T1000 (cell line): ENCODE results near the gene PERM1.
A peak's percentile ranks its signal among the peaks of the same experiment; 100 is the strongest.
"Not testable (repeated sequence)": the region's sequence is repeated elsewhere in the genome, so short reads cannot be mapped to it uniquely, and the experiment has no call there.

Source experiments
- DNase-seq: peaks from one replicate; lab custom pipeline; 2025; ENCODE audit warnings: mixed read lengths; lab: John Stamatoyannopoulos, UW

Gene PERM1

DNA sequence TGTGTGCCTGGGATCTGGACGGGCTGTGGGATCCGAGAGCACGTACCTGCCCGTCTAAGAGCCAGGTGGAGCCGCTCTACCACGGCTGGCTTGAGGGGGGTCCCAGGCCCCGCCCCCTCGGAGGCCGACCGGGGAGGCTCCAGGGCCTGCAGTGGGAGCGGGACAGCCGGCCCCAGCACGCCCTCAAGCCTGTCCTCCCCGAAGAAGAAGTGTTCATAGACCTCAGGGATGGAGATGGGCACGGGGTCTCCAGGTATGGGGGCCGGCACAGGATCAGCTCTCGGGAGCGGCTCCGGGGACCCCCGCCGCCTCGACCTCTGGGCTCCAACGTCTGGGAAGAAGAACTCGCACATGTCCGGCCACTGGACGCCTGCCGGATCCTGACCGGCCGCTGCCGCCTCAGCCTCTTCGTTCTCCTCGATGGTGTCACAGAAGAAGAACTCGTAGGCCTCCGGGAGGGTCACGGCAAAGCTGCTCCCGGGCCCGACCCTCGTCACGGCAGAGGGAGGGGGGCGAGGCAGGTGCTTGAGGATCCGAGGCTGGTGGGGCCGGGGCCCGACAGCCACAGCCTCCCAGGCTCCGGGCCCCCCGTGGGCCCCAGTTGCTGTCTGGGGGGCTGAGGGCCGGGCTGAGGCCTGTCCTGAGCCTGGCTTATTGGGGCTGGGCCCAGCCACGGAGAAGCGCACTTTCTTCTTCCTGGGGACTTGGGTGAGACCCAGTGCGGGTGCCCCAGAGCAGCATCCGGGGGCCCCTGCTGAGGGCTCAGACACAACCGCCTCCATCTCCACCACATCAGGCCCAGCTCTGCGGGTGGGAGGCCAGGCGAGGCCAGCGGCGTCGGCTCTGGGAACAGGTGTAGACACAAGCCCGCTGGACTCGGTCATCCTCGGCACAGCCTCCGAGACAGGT lies 2.8 kb downstream of the PERM1 start:
- no peak for DNase-seq

DNA sequence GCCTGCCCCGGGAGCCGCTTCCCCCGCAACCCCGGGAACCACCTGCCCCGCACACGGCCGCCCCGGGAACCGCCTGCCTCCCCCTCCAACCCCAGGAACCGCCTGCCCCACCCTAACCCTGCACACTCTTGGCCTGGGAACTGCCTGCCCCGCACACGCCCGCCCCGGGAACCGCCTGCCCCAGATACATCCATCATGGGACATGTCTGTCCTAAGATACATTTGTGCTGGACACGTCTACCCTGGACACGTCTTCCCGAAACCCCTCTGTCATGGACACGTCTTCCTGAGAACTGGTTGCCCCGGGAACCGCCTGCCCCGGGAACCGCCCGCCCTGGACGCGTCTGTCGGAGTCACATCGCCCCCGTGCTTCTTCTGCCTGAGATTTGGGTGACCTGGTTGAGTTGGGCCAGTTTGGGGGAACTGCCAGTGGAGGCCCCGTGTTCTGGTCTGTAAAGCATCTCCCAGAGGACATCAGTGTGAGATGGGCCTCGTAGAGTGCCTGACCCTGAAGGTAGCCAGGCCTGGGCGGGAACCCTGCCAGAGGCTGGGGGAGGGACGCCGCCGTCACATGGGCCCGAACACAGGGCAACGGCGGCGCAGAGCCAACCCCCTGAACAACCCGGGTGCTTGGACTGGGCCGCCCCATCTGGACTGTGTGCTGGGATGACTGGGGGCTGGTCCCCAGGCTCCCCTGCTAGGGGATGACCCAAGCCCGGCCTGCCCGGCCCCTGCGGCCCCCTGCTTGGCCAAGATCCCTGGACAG lies 3.6 kb downstream of the PERM1 start:
- DNase-seq, result no peak

DNA sequence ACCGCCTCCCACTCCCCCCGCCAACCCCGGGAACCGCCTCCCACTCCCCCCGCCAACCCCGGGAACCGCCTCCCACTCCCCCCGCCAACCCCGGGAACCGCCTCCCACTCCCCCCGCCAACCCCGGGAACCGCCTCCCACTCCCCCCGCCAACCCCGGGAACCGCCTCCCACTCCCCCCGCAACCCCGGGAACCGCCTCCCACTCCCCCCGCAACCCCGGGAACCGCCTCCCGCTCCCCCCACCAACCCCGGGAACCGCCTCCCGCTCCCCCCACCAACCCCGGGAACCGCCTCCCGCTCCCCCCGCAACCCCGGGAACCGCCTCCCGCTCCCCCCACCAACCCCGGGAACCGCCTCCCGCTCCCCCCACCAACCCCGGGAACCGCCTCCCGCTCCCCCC lies 5.1 kb downstream of the PERM1 start:
- not testable (repeated sequence) for DNase-seq

DNA sequence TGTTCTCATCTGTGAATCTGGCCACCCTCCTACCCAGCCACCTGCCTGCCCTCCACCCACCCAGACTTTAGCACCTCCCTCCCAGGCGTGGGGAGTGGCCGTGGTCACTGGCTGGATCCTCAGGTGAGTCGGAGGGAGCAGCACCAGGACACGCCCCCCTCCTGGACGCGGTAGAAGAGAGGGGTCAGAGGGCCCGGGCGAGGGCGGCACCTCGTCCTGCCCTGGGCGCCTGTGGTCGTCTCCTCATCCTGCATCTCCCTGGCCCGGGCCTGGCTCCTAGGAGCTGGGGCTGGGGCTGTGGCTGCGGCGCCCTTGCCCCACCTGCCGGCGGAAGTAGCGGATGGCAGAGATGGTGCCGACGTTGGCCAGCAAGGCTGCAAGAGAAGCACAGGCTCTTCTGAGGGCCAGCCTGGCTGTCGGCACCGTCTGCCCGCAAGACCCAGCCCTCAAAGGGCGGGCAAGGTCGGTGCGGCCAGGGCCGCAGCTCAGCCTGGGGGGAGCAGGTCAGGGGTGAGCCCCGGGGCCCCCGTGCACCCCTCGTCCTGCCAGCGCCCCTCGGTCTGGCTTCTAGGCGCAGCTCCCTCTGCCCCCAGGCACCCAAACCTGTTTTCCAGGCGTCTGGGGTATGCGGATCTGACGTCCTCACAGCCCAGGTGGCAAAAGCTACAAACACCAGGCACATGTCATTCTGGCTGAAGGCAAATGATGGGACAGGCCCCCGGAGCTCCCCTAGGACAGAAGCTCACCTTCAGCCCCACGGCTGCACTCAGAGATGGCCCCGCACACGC lies 5.8 kb downstream of the PERM1 start:
- DNase-seq, result peak; percentile 62

DNA sequence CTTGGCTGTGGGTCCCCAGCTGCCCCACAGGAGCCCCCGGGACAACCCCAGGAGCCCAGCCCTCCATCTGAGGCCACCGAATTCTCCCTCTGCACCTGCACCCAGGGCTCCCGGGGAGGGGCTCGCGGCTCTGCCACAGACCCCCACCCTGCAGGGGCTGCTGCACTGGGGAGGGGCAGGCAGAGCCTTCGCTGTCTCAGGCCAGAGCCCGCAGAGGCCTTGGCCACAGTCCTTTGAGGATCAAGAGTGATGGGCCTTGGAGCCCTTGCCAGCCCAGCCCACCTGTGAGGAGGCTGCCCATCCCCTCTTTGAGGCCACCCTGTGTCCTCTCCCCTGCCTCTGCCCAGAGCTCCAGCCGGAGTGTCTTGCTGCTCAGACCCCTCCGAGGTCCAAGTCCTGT lies 6.5 kb downstream of the PERM1 start:
- DNase-seq, result no peak

DNA sequence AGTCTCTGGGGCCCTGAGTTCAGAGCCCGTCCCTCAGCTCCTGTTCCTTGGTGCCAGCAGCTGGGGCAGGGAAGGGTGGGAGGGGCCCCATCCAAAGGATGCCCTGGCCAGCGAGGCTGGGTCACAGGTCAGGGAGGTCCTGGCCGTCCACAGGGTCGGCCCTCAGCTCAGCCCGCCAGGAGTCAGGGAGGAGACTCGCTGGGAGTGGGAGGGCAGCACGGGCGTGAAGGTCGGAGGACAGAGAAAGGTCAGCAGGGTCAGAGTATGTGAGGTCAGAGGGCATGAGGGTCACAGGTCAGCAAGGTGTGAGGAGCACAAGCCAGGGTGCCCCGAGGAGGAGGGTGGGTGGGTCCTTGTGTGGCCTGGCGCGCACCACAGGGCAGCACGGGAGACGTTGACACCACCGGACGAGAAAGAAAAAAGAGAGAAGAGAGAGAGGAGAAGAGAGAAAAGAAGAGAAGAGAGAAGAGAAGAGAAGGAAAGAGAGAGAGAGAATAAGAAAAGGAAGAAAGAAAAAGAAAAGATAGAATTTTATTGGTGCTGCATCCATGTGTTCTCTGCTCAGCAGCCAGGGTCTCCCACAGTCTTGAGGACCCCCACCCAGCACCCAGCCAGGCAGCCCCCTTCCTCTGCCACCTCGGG lies 7.1 kb downstream of the PERM1 start:
- DNase-seq, result no peak

DNA sequence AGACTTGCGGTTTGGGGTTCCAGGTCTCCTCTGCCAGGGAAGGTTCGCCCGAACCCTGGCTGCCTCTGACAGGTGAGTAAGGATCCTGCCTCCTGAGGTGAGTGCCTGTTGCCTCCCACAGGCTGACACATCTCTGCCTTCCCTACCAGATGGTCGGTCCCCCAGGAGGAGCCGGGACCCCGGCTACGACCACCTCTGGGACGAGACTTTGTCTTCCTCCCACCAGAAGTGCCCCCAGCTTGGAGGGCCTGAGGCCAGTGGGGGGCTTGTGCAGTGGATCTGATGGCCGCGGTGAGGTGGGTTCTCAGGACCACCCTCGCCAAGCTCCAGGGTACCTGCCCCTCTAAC lies 7.6 kb downstream of the PERM1 start:
- DNase-seq, result no peak

DNA sequence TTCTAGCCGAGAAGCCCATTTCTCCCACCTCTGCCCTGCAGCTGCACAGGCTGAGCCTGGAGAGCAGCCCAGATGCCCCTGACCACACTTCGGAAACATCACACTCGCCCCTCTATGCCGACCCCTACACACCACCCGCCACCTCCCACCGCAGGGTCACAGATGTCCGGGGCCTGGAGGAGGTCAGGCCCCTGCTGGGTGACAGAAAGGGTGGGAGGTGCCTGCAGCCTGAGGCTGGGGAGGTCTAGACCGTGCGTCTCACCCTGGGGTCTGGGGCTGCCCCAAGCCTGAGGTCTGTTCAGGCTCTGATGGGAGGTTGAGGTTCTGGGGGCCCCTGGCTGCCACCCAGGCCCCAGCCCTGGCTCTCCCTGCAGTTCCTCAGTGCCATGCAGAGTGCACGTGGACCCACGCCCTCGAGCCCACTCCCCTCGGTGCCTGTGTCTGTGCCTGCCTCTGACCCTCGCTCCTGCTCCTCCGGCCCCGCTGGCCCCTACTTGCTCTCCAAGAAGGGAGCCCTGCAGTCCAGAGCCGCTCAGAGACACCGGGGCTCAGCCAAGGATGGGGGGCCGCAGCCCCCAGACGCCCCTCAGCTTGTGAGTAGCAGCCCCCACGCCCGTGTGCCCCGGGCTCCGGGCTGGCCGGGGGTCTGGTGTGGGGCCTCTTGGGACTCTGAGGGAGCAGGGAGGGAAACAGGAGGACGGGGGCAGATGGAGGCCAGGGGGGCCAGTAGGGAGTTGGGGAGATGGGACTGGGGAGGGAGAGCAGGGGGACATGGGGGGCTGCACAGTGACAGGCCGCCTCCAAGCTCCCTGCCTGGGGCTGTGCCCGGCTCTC lies 8.2 kb downstream of the PERM1 start:
- no peak for DNase-seq

DNA sequence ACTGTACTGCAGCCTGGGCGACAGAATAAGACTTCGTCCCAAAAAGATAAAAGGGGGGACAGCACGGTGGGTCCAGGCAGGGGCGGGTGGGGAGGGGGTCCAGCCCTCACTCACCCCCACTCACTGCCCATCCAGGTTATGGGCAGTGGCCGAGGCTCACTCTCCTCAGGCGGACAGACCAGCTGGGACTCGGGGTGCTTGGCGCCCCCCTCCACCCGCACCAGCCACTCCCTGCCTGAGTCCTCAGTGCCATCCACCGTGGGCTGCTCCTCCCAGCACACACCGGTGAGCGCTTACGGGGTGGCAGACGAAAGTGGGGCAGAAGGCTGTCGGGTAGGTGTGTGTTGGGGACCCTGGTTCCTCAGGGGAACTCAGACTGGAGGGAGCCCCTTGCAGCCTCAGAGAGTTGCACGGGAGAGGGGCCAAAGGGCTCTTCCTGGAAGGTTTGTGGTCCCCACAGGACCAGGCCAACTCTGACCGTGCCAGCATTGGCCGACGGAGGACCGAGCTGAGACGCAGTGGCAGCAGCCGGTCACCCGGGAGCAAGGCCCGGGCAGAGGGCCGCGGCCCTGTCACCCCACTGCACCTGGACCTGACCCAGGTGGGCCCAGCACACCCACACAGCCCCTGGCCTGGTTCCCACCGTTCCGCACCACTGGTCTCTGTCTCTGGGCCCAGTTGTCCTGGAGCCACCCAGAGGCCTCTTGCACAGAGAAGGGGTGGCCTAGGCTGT lies 9.0 kb downstream of the PERM1 start:
- no peak for DNase-seq

DNA sequence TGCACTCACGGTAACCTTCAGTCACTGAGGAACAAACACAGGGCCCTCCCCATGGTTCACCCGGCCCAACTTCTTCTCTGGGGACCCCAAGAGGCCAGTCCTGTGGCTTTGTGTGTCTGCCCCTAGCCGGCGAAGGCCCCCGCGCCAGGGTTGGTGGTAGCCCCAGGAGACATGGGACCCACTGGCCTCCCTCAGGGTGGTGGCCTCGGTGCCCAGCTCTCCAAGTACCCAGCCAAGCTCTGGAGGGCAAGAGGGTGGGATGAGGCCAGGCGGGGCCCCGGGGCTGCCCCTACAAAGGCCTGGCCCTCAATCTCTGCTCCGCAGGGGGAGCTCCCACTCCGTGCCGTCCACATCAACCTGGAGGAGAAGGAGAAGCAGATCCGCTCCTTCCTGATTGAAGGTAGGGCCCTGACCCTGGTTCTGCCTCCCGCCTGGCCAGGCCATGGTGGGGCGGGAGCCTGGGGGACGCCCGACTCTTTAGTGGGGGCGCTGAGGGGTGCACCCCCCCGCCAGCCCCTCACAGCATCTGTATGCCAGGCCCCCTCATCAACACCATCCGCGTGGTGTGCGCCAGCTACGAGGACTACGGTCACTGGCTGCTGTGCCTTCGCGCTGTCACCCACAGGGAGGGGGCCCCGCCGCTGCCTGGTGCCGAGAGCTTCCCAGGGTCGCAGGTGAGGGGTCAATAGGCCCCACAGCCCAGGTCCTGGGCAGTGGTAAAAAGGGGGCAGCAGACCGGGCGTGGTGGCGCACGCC lies 10.0 kb downstream of the PERM1 start:
- no peak for DNase-seq

DNA sequence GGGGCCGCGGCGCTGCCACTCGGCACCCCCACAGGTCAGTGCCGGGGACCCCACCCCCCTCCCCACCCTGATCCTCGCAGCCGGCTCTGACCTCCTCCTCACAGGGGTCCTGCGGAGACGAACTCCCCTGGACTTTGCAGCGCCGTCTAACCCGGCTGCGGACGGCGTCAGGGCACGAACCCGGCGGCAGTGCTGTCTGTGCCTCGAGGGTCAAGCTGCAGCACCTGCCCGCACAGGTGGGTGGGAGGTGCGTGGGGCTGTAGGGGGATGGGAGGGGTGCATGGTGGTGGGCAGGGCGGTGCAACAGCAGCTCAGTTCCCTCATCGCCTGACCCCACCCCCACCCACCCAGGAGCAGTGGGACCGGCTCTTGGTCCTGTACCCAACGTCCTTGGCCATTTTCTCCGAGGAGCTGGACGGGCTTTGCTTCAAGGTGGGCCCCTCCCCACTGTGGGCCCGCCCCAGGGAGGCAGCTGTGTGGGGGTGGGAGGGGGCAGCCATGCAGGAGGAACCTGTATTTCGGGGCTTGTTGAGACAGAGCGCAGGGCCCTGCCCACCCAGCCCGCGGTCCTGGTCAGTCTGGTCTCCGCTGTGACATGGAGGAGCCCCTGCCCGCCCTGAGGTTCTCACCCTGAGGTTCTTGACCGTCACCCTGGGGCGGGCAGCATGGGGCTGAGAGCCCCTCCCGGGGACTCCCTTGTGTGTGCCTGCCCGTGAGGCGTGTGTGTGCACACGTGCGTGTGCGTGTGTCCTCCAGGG lies 10.7 kb downstream of the PERM1 start:
- DNase-seq, result no peak

DNA sequence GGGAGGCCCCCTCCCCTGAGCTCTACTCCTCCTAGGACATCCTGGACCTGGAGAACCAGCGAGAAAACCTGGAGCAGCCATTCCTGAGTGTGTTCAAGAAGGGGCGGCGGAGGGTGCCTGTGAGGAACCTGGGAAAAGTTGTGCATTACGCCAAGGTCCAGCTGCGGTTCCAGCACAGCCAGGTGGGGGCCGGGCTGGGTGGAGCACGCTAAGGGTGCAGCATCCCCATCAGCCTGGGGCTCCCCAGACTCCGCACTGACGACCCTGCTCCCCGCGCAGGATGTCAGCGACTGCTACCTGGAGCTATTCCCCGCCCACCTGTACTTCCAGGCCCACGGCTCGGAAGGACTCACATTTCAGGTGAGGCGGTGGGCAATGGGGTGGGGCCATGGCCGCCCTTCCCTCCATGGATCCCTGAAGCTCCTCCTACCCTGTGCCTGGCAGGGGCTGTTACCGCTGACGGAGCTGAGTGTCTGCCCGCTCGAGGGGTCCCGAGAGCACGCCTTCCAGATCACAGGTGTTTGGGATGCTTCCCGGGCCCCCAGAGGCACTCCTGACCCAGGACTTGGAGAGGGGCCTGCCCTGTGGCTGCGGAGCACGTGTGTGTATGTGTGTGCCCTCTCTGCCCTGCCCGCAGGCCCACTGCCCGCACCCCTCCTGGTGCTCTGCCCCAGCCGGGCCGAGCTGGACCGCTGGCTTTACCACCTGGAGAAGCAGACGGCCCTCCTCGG lies 11.5 kb downstream of the PERM1 start:
- no peak for DNase-seq

DNA sequence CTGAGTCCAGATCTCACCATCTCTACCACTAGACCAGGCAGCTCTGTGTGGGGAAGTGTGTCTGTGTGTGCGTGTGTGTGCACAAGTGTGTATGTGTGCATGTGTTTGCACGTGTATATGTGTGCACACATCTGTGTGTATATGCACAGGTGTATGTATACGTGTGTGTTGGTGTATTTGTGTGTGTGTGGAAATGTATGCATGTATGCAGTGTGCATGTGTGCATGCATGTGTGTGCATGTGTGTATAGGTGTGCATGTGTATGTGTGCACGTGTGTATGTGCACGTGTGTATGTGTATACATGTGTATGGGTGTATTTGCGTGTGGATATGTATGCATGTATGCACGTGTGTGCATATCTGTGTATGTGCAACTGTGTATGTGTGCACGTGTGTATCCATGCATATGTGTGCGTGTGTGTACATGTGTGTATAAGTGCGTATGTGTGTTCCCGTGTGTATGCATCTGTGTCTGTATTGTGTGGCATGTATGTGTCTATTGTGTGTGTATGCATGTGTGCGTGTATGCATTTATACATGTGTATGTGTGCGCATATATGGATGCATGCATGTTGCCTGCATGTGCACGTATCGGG lies 12.5 kb downstream of the PERM1 start:
- no peak for DNase-seq

DNA sequence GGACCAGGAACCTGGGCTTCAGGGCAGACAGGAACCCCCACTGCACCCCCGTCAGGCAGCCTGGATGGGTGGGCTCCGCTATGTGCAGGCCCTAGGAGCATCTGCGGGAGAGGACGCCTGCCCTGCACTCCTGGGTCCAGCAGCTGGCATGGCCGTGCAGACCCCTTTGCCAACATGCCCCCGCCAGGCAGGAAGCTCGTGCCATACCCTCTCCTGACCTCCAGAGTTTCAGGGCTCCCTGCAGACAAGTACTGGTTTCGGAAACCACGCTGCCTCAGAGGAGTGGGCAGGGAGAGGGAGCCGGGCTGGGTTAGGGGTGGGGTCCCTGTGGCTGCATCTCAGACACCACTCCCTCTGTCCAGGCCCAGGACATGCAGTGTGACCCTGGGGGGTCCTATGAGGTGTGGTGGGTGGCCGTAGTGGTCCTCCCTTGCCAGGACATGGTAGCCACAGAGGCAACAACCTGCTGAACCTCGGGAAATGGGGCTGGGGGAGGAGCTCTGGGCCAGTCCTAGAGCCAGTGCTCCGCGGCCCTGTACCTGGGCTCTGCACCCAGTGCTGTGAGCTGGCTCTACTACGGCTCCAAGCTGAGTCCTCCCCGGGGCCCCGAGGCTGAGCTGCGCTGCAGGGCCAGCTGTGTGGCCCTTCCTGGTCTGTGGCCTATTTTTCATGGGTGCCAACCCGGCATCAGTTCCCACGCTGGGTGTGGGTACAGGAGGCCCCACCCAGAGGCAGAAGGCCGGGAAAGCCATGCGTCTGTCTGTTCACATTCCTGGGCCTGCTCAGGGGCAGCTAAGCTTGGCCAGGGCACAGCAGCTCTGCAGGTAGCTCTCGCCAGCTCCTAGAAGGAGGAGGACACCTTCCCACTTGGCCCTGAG lies 14.2 kb downstream of the PERM1 start:
- DNase-seq, result no peak

DNA sequence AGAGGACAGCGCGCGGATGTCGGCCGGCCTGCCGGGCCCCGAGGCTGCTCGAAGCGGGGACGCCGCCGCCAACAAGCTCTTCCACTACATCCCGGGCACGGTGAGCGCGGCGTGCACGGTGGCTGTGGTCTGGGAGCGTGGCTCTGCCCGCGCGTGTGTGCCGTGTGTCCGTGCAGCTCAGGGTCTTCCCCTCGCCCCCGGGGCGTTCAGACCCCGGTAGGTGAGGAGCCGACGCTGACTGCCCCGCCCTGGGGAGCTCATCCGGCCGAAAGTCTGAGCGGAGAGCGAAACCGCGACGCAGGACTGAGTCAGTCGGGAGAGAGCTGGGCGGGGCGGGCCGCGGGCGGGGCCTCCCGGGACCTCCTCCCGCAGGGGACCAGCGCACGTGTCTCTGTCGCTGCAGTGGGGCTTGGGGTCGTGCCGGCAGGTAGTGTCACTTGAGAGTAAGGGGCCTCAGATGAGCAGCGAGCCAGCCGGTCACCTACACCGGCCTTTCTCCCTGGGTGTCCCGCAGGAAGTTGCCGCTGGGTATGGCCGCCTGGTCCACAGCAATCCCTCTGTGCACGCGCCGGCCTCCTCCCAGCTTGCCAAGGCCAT lies 15.1 kb downstream of the PERM1 start:
- DNase-seq, result peak; percentile 51

DNA sequence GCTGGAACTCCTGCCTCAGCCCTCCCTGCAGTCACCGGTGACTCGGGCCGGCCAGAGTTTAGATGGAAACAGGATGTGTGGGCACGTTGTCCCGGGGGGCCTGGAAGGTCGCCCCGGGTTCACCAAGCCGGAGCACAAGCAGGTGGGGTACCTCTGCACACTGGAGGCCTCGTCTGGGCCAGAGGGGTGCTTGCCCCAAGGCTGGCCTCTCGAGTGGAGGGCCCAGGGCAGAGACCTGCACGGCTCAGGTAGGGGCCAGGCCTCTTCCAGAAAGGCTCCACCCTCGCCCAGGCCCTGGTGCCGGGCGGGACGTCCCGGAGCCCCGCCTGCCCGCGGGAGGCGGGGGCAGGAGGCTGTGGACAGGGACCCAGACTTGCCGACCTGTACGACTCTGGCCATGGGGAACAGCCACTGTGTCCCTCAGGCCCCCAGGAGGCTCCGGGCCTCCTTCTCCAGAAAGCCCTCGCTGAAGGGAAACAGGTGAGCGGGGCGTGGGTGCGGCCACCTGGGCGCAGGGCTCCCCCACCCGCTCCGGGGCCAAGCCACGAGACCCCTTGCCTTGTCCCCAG lies 15.7 kb downstream of the PERM1 start, which contains the start of gene PLEKHN1:
PLEKHN1 (plus strand) TSS at position 348 of the 569 bp plus-strand sequence; CDS start at position 398, 50 bp downstream.
- DNase-seq, result peak; percentile 19
